Glomerular visceral epithelial cell (primary cell): Measurements from ENCODE around the gene WNT3A.

Source experiments
- DNase-seq: peaks from one replicate; pipeline ENCODE4 v3.0.0-alpha.2; 2016; ENCODE audit errors: extremely low spot score

WNT3A gene

DNA sequence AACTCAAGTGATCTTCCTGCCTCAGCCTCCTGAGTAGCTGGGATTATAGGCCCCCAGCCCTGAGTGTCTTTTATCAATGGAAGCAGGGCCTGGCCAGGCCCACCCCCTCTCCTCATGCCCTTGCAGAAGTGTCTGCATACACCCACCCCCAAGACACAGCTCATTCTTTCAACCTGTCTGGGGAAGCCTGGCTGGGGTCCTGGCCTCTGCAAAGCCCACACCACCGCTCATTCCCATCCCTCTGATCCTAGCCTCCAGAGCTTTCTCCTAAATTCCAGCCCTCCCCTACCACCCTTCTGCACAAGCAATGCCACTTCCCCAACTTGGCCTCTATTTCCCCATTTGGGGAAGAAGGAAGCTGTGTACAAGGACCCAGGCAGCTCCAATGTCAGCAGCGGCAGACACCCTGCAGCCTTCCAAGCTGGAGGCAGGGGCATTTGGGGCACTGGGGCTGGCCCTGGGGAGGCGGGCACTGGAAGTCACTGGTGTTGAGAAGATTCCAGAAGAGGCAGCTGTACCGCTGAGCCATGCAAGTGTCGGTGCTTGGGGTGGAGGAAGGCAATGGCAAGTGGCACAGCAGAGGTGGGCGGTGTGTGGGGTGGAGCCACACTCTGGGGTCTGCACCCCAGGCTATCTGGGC is 42.0 kb downstream of the WNT3A start:
- DNase-seq, result no peak

DNA sequence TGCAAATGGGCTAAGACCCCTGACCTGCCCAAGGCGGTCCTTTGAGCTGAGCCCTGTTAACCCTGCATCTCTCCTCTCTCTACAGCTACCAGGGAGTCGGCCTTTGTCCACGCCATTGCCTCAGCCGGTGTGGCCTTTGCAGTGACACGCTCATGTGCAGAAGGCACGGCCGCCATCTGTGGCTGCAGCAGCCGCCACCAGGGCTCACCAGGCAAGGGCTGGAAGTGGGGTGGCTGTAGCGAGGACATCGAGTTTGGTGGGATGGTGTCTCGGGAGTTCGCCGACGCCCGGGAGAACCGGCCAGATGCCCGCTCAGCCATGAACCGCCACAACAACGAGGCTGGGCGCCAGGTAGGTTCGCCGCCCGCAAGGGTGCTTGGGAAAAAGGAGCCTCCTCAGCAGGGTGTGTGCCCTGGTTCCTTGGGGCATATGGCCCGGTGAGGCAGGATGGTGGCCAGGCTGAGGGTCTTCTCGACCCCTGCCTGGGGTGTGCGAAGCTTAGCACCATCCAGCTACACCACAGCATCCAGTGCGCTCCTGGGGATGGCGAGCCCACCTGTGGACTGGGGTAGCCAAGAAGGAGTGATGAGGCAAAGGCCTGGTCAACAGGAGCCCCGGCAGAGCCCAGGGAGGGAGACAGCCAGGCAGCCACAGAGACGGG is 43.9 kb downstream of the WNT3A start:
- no peak for DNase-seq

DNA sequence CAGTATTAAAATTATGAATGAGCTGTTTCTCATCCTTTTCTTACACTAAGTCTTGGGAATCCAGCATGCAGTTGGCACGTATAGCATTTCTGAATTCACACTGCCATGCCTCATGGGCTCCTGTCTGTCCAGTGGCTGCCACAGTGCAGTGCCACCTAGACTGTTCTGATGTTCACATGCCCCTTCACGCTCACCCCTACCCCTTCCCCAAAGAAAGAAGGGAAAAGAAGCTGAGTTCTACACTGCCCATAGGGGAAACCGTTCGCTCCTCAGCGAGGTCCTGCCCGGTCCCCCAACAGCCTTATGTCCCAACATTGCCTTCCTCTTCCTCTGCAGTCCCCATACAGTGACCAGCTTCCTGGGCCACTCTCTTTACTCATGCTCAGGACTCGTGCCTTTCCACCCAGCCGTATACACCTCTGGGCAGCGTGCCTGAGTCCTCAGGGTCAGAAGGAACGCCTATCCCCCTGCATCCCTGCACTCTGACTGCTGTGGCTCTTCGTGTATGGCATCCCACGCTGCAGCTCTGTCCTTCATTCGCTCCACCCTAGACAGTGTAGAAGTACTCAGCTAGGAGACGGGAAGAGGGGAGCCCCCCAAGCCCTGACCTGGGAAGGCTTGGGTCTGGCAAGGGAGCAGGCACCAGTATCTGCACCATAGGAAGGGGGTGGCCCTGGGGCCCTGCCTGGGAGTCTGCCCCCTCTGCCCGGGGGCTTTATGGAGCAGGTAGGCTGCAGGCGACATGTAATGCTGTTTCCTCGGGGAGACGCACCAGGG is 51.6 kb downstream of the WNT3A start:
- DNase-seq, result no peak

DNA sequence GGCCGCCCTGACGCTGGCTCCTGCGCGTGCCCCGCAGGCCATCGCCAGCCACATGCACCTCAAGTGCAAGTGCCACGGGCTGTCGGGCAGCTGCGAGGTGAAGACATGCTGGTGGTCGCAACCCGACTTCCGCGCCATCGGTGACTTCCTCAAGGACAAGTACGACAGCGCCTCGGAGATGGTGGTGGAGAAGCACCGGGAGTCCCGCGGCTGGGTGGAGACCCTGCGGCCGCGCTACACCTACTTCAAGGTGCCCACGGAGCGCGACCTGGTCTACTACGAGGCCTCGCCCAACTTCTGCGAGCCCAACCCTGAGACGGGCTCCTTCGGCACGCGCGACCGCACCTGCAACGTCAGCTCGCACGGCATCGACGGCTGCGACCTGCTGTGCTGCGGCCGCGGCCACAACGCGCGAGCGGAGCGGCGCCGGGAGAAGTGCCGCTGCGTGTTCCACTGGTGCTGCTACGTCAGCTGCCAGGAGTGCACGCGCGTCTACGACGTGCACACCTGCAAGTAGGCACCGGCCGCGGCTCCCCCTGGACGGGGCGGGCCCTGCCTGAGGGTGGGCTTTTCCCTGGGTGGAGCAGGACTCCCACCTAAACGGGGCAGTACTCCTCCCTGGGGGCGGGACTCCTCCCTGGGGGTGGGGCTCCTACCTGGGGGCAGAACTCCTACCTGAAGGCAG is 52.3 kb downstream of the WNT3A start:
- no peak for DNase-seq

DNA sequence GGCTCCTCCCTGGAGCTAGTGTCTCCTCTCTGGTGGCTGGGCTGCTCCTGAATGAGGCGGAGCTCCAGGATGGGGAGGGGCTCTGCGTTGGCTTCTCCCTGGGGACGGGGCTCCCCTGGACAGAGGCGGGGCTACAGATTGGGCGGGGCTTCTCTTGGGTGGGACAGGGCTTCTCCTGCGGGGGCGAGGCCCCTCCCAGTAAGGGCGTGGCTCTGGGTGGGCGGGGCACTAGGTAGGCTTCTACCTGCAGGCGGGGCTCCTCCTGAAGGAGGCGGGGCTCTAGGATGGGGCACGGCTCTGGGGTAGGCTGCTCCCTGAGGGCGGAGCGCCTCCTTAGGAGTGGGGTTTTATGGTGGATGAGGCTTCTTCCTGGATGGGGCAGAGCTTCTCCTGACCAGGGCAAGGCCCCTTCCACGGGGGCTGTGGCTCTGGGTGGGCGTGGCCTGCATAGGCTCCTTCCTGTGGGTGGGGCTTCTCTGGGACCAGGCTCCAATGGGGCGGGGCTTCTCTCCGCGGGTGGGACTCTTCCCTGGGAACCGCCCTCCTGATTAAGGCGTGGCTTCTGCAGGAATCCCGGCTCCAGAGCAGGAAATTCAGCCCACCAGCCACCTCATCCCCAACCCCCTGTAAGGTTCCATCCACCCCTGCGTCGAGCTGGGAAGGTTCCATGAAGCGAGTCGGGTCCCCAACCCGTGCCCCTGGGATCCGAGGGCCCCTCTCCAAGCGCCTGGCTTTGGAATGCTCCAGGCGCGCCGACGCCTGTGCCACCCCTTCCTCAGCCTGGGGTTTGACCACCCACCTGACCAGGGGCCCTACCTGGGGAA is 53.0 kb downstream of the WNT3A start:
- peak; percentile 39 for DNase-seq

DNA sequence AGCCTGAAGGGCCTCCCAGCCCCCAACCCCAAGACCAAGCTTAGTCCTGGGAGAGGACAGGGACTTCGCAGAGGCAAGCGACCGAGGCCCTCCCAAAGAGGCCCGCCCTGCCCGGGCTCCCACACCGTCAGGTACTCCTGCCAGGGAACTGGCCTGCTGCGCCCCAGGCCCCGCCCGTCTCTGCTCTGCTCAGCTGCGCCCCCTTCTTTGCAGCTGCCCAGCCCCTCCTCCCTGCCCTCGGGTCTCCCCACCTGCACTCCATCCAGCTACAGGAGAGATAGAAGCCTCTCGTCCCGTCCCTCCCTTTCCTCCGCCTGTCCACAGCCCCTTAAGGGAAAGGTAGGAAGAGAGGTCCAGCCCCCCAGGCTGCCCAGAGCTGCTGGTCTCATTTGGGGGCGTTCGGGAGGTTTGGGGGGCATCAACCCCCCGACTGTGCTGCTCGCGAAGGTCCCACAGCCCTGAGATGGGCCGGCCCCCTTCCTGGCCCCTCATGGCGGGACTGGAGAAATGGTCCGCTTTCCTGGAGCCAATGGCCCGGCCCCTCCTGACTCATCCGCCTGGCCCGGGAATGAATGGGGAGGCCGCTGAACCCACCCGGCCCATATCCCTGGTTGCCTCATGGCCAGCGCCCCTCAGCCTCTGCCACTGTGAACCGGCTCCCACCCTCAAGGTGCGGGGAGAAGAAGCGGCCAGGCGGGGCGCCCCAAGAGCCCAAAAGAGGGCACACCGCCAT is 53.8 kb downstream of the WNT3A start:
- no peak for DNase-seq

DNA sequence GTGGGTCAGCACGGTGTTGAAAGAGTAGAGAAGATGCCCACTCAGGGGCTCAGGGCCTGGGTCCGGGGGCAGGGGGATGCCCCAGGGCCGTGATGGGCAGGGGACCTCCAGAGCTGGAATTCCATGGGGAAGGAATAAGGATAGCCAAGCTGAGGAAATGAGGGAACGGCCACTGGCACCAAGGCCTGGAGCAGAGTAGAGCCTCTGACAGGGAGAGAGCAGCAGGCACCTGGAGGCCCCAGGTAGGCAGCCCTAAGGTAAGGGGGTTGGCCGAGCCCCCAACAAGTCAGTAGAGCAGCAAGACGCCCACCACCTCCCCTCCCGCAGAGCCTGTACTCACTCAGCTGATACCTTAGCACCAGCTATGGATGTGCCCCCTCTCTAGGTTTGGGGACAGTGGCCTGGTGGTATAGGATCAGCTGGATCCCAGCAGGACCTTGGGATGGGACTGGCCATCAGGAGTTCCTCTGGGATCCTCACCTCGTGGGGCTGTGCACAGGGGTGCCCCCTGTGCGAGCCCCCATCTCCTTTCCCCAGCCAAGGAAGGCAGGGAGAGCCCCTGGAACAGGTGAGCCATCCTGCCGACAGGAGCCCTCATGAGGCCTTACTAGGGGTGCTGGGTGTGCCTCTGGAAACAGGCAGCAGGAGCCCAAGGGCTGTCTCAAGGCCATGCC is 54.8 kb downstream of the WNT3A start:
- DNase-seq, result no peak

DNA sequence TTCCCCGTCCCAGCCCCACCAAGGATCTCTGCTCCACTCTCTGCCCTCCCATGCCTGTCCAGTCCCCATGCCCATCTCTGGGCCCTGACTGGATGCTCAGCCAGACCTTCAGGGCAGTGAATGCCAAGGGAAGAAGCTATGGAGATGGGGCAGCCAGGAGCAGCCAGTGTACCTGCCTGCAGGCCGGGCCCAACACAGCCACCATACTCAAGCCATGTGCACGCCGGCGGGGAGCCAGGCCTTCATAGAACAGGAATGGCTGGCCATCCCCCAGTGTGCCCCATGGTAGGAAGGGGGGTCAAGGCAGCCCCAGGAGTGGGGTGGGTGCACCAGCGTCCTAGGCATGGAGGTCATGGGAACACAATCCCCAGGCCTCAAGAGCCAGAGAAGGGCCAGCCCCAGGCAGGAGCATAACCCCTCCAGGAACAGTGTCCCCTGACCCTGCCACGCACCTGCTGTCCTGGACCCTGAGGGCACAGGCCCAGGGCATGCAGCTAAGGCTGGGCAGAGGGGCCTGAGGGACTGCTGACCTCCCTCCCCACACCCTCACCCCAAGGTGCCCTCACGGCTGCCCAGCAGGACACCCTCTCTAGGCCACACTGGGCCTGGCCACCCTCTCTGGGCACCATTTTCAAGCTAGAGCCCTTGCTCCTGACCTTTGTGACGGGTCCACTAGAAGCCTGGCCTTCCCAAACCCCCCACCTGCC is 55.4 kb downstream of the WNT3A start:
- no peak for DNase-seq

DNA sequence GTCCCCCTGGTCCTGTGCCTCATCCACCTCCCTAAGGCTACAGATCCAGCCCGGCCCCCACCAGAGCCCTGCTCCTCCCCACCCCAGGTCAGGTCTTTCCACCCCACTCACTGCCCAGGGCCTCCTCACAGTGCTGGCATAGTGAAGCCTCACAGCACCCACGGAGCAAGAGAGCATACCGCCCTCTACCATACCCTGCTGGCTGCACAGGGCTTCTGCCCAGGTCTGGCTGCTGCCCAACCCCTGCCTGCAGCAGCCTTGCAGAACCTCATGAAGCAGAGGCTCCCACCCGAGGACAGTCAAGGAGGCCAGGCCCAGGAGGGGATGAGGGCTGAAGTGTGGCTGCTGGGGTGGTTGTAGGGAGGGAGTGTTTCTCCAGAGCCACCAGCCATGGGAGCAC is 56.0 kb downstream of the WNT3A start:
- DNase-seq, result no peak

DNA sequence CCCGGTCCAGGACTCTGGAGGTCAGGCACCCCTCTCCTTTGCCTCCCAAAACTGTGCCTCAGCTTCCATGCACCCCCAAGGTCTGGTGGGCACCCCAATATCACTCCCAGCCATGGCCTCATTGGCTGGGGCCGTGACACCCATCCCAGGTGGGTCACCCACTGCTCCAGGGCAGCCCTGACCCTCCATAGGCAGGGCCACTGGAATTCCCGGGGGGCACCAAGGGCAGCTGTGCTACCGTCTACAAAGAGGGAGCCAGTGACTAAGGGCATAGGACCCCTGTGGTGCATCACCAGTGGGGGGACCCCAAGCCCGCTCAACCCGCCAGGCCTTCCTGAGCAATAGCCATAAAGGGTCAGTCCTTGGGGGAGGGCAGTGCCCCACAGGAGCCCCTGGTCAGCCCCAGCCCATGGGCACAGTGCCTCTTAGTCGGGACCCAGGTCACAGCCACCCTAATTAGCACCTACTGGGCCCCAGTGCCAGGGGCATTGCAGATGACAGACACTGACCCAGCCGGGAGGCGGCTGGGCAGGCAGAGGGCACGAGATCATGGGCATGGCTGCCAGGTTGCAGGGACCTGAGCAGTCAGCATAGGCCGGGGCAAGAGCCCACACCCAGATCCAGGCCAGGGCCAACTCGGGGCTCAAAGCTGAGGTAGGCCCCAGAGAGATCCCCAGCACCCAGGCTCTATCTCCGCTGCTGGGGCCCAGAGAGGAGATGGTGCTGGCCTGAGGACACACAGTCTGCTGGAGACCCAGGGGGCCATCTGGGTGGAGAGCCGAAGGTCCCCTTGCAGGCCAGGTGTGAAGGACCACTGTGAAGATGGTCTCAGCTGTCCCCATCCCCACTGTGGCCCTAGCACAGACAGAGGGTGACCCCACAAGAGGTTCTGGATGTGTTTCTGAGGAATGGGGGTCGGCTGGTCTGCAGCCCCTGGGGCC is 56.7 kb downstream of the WNT3A start:
- DNase-seq, result no peak

DNA sequence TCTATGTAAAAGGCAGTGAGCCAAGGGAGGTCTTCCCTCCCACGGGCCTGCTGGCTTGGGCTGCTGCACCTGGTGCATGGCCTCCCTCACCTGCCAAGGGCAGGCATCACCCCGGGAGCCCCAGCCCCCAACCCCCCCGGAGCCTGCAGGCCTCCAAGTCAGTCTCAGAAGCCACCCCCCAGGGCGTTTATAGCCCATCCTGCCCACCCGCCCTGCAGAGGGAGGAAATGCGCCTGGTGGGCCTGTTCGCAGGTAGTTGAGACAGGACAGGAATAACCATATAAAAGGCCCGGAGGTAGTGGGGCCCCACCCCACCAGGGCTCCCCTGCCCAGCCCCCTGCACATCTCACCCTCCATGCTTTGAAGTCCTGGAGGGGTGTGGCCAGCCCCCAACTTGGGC is 57.5 kb downstream of the WNT3A start:
- no peak for DNase-seq

DNA sequence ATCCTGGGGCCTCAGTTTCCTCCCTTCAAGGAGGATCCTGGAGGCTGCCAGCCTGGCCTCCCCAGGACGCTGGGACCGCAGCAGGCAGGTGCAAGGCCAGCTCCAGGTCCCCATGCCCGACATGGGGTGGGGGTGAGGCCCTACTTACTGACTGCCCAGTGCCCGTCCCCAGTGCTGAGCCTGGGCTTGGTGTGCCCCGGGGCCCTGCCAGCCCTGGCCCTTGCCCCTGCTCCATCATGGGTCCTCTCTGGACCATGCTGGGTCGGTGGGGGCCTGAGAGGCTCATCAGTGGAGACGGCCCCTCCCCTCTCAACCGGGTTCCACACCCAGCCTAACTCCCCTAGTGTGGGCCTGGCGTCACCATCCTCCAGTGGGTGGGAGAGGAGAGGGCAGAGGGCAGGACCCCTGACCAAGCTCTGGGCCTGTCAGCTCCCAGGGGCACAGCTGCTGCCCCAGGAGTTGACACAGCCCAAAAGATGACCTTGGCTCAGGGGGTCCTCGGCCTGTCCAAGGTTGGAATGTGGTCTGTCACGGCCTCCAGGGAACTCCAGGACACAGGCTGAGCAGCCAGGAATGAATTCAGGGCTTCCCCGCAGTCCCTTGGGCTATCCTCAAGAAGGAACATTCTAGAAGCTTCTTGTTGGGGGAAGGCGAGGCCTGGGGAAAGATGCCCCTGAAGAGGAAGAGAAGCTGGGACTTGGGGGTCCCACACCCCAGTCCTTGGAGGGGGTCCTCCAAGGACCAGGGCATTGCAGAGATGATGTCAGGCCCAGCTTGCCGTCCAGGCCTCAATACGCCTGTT is 58.1 kb downstream of the WNT3A start:
- DNase-seq, result no peak

DNA sequence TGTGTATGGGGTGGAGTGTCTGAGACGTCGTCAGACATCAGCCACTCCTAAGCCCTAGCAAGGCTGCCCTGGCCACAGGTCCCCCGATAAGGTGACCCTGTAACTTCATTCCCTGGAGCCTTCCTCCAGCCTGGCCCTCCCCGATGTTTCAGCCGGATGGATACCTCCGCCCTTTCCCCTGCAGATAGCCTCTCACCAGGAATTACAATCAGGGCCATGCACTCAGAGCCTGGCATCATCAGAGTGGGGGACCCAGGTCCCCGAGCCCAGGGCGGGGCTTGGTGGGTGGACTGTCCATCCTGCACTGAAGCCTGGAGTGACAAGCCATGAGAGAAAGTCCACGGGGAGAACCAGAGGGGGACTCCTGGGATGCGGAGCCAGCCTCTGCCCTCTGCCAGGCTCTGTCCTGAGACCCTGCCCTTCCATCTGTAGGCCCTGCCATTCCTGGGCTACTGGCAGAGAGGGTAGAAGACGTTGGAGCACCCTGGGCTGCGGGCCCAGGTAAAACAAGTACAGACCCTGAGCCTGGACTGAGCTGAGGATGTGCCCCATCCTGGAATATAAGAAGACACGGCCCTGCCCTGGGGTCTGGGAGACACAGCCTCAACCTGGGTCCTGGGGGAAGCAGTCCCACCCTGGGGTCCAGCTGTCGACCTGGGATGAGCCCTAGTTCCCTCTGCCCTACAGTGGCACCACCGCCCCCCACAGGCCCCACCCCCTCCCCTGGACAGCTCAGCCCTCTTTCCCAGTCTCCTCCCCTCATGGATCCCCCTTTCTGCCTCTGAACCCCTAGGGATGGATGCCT is 58.9 kb downstream of the WNT3A start:
- no peak for DNase-seq

DNA sequence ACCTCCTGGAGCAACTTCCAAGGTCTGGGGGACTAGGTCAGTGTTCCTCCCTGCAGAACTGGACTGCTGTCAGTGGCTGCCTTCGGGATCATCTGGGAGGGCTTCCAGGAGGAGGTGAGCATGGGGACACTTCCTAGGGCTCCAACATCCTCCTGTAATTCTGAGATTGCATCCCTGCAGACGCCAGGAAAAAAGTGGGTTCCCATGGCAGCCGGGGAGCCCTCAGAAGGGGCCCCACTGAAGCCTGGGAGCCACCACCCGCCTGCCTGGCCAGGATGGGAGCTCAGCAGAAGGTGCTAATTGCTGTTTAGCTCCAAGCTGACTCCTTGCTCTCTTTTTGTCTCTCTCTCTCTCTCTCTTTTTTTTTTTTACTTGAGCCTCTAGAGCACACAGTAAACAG is 59.6 kb downstream of the WNT3A start:
- no peak for DNase-seq

DNA sequence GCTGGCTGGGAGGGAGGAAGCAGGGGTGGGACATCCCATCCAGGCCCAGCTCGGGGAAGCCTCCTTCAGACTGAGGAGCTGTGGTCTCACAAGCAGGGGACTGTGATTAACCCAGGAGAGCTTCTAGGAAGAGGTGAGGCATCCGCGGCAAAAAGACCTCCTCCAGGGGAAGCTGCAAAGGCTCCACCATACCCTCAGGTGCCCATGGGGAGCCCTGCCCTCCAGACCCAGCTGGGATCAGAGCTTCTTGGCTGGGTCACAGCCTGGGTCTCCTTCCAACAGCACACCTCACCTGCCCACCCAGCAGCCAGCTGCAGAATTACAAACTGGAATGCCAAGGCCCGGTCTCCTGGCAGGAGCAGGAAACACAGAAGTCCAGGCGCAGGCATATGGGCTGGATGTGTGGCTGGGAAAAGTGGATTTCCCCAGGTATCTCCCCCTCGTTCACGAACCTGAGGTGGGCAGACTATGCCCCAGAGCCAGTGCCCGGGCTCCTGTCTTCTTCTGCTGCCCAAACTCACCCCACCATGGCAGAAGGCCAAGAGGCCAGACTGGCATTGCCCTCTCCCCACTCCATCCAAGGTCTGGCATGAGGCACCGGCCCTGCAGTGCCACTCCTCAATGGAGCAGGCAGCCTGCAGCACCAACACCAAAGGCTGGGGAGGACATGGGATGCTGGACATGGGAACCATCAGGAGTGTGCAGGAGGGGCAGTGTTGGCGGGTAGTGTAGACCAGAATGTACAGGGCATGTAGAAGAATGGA is 60.3 kb downstream of the WNT3A start:
- no peak for DNase-seq

DNA sequence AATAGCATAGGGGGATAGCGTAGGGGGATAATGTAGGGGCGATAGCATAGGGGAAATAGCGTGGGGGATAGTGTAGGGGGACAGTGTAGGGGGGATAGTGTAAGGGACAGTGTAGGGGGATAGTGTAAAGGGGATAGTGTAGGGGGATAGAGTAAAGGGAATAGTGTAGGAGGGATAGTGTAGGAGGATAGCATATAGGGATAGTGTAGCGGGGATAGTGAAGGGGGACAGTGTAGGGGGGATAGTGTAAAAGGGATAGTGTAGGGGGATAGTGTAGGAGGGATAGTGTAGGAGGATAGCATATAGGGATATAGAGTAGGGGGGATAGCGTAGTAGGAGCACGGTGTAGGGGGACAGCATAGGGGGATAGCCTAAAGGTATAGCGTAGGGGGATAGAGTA is 61.6 kb downstream of the WNT3A start:
- no peak for DNase-seq
